GM04504 (cell line): ENCODE results near the gene ACSS1.

Experiments used
- DNase-seq: peaks from one replicate; pipeline ENCODE4 v3.0.0-alpha.2; 2012; ENCODE audit warnings: low read depth

Gene ACSS1

GRCh38 chr20:24970754-24971153, 87.2 kb downstream of the ACSS1 start:
- DNase-seq: no peak

GRCh38 chr20:24970030-24970553, 87.8 kb downstream of the ACSS1 start:
- DNase-seq: no peak

GRCh38 chr20:24969186-24970029, 88.5 kb downstream of the ACSS1 start:
- DNase-seq: no peak

GRCh38 chr20:24968278-24968800, 89.6 kb downstream of the ACSS1 start:
- DNase-seq: no peak

- DNase-seq: no peak
These were observed 91.5 kb downstream of the ACSS1 start for GRCh38 chr20:24966317-24967012.

- DNase-seq: no peak
These were observed 92.6 kb downstream of the ACSS1 start for GRCh38 chr20:24965065-24965919.

GRCh38 chr20:24964506-24964840, 93.5 kb downstream of the ACSS1 start:
- no peak for DNase-seq

GRCh38 chr20:24963672-24964505, 94.0 kb downstream of the ACSS1 start:
- no peak for DNase-seq

GRCh38 chr20:24962510-24962909, 95.4 kb downstream of the ACSS1 start:
- DNase-seq: no peak

- no peak for DNase-seq
These were observed 95.8 kb downstream of the ACSS1 start for GRCh38 chr20:24962182-24962492.

GRCh38 chr20:24961384-24962181, 96.4 kb downstream of the ACSS1 start:
- no peak for DNase-seq

GRCh38 chr20:24960861-24961260, 97.1 kb downstream of the ACSS1 start:
- DNase-seq: no peak

GRCh38 chr20:24960302-24960801, 97.6 kb downstream of the ACSS1 start:
- DNase-seq: no peak

GRCh38 chr20:24959591-24960301, 98.2 kb downstream of the ACSS1 start:
- no peak for DNase-seq

GRCh38 chr20:24958506-24959385, 99.2 kb downstream of the ACSS1 start:
- DNase-seq: no peak

- DNase-seq: no peak
These were observed 100.5 kb downstream of the ACSS1 start for GRCh38 chr20:24957326-24958016.
